ENCODE data around the gene PET100.

PET100 gene, protein sequence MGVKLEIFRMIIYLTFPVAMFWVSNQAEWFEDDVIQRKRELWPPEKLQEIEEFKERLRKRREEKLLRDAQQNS

GRCh38 chr19:7629347-7630054 is at the start of gene PET100, which contains the start of gene XAB2:
Gene PET100 (plus strand): TSS chr19:7629793. CDS start chr19:7629834, 41 bp downstream.
Gene XAB2 (minus strand): TSS chr19:7629545. CDS start chr19:7629527, 18 bp downstream.
- peak; percentile 98 for DNase-seq (ENCODE audit: low spot score)

- no peak for DNase-seq (ENCODE audit: low spot score)
These were observed 47.1 kb upstream of the PET100 start for GRCh38 chr19:7582446-7582845.

- DNase-seq (ENCODE audit: low spot score) = no peak
These were observed 39.8 kb upstream of the PET100 start for GRCh38 chr19:7589822-7590221.

GRCh38 chr19:7590256-7590655 is 39.3 kb upstream of the PET100 start:
- no peak for DNase-seq (ENCODE audit: low spot score)

DNA sequence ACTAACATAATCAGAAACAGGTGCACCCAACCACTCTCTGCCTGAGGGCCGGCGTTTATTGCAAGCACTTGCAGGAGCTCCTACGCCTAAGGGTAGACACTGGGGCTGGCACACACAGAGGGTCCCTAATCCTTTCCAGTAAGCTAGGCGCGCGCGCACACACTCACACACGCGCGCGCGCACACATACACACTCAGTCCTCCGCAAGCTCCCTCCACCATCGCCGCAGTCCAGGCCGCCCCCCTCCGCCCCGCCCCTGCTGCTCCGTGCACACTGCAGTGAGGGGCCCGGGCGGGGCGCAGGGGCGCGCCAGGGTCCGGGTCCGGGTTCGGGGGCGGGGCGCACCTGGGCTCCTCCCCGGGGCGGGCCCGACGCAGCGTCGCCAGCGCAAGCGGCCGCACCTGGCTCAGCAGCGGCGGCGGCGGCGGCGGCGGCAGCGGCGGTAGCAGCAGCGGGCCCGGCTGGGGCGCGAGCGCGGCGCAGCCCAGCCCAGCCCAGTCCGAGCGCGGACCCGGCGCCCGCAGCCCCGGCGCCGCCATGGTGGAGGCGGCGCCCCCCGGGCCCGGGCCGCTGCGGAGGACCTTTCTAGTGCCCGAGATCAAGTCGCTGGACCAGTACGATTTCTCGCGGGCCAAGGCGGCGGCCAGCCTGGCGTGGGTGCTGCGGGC is 34.0 kb upstream of the PET100 start, which contains the start of gene CAMSAP3:
Gene CAMSAP3 (plus strand): TSS at position 398 of the 668 bp plus-strand sequence. CDS start 140 bp downstream, at position 538.
- peak; percentile 21 for DNase-seq (ENCODE audit: low spot score)

- DNase-seq (ENCODE audit: low spot score) = no peak
These were observed 33.2 kb upstream of the PET100 start for GRCh38 chr19:7596211-7596937.

- DNase-seq (ENCODE audit: low spot score) = no peak
These were observed 31.9 kb upstream of the PET100 start for GRCh38 chr19:7597689-7598088.

DNA sequence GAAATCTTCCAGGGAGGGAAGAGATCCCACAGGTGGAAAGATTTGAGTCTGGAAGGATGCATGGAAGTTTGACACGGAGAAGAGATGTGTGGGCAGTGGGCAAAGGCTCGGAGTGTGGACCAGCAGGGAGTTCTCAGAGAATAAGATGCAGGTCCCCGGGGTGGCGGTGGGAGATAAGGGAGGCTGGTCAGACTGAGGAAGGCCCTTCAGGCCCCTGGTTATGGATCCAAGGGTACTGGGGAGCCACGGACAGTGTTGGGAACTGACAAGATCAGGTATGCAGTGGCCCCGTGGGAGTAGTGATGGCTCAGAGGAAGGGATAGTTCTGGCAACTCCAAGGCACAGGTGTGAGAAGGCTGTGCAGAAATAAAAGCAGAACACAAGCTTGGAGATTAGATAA is 31.4 kb upstream of the PET100 start:
- no peak for DNase-seq (ENCODE audit: low spot score)

GRCh38 chr19:7600721-7601120 is 28.9 kb upstream of the PET100 start:
- DNase-seq (ENCODE audit: low spot score) = no peak

DNA sequence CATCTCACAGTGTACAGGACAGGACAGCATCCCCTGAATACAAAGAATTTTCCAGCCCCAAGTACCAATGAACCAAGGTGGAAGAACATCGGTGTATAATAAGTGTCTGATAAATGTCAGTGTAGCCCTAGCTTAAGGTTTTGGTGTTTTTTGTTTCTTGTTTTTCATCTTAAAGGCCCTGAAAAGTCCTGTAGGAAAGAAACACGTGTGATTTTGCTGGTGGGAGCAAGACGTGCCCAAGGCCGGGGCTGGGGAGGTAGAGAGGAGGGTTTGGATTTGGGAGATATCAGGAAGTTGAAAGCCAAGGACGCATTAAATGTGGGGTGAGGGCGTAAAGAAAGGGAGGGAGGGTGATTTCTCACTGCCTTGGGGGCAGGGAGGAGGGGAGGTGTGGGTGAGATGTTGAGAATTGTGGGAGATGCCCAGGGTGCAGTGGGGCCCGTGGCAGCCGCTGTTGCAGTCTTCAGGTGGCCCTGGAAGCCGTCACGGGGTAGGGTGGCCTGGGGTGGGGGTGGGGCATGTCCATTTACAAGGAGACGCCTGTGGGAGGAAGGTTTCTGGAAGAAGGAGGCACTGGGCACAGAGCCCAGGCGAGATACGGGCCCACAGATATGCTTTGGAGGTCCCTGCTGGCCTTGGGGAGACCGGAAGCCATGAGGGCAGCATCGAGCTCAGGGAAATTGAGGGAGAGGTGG is 27.2 kb upstream of the PET100 start:
- no peak for DNase-seq (ENCODE audit: low spot score)

GRCh38 chr19:7602935-7603497 is 26.6 kb upstream of the PET100 start:
- DNase-seq (ENCODE audit: low spot score) = no peak

GRCh38 chr19:7603919-7604318 is 25.7 kb upstream of the PET100 start:
- DNase-seq (ENCODE audit: low spot score) = no peak

GRCh38 chr19:7605490-7606222 is 23.9 kb upstream of the PET100 start:
- no peak for DNase-seq (ENCODE audit: low spot score)

DNA sequence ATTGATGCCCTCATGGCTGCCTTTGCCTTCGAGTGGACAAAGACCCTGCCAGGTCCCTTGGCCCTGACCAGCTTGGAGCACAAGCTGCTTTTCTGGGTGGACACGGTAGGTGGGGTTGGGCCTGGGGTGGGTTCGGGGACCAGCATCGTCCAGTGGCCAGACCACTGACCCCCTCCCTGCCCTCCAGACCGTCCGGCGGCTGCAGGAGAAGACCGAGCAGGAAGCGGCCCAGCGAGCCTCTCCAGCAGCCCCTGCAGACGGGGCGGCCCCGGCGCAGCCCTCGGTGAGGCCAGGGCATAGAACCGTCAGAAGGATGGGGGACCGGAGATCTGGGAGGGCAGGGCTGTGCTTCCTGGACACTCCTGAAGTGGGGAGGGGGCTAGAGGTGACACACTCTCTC is 23.3 kb upstream of the PET100 start:
- DNase-seq (ENCODE audit: low spot score) = no peak

DNA sequence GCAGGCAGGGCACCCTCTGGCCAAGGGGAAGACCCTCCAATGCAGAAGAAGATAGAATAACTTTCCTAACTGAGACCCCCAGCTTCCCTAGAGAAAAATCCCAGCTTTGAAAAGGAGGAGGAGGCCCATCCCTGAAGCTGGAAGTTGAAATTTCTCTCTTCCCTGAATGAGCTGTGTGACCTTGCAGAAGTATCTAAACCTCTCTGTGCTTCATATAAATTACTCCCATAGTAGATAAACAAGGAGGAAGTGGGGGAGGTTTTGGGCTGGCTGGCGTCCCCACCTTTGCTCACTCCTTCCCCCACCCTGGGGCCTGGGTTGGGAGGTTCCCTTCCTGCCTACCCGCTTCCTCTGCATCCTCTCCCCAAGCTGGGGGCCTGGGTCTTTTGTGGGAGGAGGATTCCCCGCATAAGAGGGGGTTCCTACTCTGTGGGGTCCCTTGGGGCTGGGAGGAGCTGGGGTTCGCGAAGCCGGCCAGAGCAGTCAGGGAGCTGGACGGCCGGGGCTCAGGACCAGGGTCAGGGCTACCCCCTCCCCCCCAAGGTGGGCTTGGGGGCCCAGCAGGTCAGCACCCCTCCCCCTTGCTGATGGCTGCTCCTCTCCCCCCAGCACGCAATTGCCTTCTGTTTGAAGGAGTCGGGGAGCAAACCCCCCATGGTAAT is 22.2 kb upstream of the PET100 start:
- no peak for DNase-seq (ENCODE audit: low spot score)

DNA sequence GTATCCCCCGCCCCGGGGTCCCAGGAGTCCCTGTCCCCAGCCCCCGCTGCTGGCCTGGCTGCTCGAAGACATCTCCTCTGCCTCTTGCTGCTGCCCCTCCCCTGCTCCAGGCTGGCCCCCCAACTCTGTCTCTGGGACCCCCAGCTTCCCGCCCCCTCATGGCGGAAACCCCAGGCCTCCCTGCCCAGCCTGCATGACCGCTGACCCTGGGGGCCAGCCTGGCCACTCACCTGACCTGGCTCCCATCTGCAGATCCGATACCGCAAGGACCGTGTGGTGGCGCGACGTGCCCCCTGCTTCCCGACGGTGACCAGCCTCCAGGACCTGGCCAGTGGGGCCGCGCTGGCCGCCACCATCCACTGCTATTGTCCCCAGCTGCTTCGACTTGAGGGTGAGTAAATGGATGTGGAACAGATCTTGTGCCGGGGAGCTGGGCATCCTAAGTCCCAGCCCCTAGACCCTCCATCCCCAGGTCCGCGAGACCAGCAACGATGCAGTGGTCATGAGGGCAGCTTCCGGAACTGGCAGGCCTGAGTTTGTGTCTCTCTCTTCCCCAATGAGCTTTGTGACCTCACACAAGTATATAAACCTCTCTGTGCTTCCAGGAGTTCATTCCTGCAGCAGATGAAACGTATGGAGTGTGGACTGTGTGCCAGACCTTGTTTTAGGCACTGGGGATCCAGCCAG is 21.6 kb upstream of the PET100 start:
- DNase-seq (ENCODE audit: low spot score) = no peak

DNA sequence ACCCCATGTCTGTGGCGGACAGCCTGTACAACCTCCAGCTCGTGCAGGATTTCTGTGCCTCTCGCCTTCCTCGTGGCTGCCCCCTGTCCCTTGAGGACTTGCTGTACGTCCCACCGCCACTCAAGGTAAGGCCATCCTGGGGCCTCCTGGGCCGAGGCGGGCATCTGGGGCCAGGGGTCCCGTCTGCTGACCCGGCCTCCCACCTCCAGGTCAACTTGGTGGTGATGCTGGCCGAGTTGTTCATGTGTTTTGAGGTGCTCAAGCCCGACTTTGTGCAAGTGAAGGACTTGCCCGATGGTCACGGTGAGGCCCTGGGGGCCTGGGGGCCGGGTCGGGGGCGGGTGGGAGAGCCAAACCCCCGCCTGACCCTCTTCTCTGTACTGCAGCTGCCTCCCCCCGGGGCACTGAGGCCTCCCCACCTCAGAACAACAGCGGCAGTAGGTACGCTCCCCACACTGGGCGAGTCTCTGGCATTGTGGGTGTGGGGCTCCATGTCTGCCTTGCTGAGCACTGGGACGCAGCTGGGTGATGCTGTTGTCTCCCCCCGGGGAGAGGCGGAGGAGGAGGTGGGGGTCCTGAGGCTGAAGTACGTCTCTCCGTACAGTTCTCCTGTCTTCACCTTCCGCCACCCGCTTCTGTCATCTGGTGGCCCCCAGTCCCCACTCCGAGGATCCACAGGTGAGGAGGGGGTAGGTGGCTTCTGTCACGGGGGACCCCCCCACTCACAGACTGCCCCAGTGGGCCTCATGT is 18.9 kb upstream of the PET100 start:
- no peak for DNase-seq (ENCODE audit: low spot score)

DNA sequence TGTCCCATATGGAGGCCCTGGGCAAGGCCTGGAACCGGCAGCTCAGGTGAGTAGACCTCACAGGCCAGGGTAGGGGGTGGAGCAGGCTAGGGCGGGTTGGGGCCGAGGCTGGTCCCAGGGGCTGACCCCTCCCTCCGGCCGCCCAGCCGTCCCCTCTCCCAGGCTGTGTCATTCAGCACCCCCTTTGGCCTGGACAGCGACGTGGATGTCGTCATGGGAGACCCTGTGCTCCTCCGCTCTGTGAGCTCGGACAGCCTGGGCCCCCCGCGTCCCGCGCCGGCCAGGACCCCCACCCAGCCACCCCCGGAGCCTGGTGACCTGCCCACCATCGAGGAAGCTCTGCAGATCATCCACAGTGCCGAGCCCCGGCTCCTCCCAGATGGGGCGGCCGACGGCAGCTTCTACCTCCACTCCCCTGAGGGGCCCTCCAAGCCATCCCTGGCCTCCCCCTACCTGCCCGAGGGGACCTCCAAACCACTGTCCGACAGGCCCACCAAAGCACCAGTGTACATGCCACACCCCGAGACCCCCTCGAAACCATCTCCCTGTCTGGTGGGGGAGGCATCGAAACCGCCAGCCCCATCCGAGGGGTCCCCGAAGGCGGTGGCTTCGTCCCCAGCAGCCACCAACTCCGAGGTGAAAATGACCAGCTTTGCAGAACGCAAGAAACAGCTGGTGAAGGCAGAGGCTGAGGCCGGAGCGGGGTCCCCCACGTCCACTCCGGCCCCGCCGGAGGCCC is 17.9 kb upstream of the PET100 start:
- DNase-seq (ENCODE audit: low spot score) = no peak
